Esophagus squamous epithelium (tissue), 5 donors: Measurements from ENCODE around the gene BCL2A1. TPM values are rescaled to one million over a fixed set of nuclear protein-coding genes. Genes with fewer than 3 reads are reported as not detected.
"Not testable (repeated sequence)": the region's sequence is repeated elsewhere in the genome, so short reads cannot be mapped to it uniquely, and the experiment has no call there.

Experiments used
- DNase-seq: peaks from one replicate; lab custom pipeline; 2025; lab: John Stamatoyannopoulos, UW
- H3K27ac ChIP-seq, 4 donors: fragments of 200-600 bp; sonication (generic); one replicate each; pipeline ENCODE4 v1.5.1; 2016 to 2019; ENCODE audit warnings: mild to moderate bottlenecking in 1 of 4
- H3K27me3 ChIP-seq, 4 donors: fragments of 200-600 bp; sonication (generic); 1 replicate in 3 of 4; 2 replicates in 1 of 4; pipeline versions ENCODE4 v1.5.1 to v1.6.0; 2017 to 2021; ENCODE audit warnings: antibody characterized with exemption in 1 of 4
- H3K36me3 ChIP-seq, 3 donors: fragments of 200-600 bp; sonication (generic); one replicate each; pipeline ENCODE4 v1.5.1; 2016 to 2019
- H3K4me1 ChIP-seq, 3 donors: fragments of 200-600 bp; sonication (generic); one replicate each; pipeline ENCODE4 v1.5.1; 2017 to 2019
- H3K4me3 ChIP-seq, 4 donors: fragments of 200-600 bp; sonication (generic); 1 replicate in 3 of 4; 2 replicates in 1 of 4; pipeline ENCODE4 v1.5.1; 2016 to 2019; ENCODE audit warnings: mild to moderate bottlenecking in 2 of 4, moderate library complexity in 1 of 4
- H3K9me3 ChIP-seq, 3 donors: fragments of 200-600 bp; sonication (generic); one replicate each; pipeline ENCODE4 v1.5.1; 2016 to 2019
- POLR2A ChIP-seq, 4 donors: fragments of 450-650 bp; IDR thresholded peaks; one replicate each; pipeline ENCODE4 v1.6.1; 2017; ENCODE audit warnings: antibody characterized with exemption in 4 of 4, mild to moderate bottlenecking in 4 of 4, moderate library complexity in 3 of 4
- WGBS, 2 donors: methylation state at CpG; one replicate each; pipeline ENCODE4 v1.1.5; 2018; 5-methylcytosine and 5-hydroxymethylcytosine counted together
- intact Hi-C: fragments of 100-400 bp; cut with DNase I; formaldehyde crosslinking; loops from one replicate; pipeline ENCODE4 v1.15.0; 2022
- total RNA-seq, 4 donors: library from RNA; depleted of rRNA; stranded (reverse); fragments of >200 nt; gene quantifications; one replicate each; pipeline ENCODE4 v1.1.0, GENCODE V29; 2016
- TF ChIP-seq, protein P1 (sequence below), 6 experiments: fragments of 450-650 bp in 4 of 6; fragments of 200-600 bp in 2 of 6; sonication (generic) in 2 of 6; IDR thresholded peaks; one replicate each; pipeline ENCODE4 v1.5.1; 2016 to 2019; ENCODE audit warnings: antibody characterized with exemption in 6 of 6, mild to moderate bottlenecking in 4 of 6, moderate library complexity in 4 of 6
- donor health status: DM: yes; HTN: yes; CAD: no.

Gene BCL2A1
- total RNA-seq, 4 donors from 2014 or later = 0.45 to 2.7 (median 1.2) TPM; not detected in 1

DNA sequence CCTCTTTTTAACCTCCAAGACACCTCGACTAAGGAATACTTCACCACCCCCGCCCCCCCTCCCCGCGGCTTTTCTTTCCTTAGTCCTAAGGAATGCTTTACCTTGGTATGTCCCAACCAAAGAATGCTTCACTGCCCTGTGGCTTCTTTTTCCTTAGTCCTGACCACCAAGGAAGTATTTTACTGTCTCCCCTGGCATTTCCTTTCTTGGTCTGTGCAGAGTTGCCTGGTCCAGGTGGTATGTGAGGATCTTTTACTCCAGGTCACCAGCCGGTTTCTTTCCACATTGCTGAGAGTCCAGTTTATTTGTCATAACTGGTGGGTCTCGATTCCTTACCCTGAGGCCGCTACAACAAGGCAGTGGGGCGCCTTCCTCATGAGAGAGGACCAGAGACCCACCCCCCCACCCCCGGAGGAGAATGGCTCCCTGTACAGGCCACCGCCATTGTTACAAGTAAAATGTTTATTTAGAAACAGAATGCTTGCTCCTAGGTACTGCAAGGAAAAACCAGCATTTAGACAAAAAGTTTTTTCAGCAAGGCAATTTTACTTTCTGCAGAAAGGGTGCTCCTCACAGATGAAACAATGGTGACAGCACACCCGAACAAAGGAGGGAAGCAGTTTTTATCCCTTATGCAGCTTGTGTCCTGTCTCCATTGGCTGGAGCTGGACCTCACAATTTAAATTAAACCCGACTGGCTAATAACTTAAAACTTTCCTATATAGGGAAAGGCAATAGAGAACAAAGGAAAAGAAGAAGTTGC, 51.1 kb downstream of the BCL2A1 start:
- intact Hi-C loops = no loop called here
- Histone ChIP-seq H3K27me3 (no peaks in the 10 kb centered on the region), H3K27ac (no peak overlapping the region), H3K4me3 (no peak overlapping the region), H3K9me3 (peaks cover 0 to 69% (median 68%) of the 10 kb centered on the region in 3 donors), H3K36me3 (peaks cover 0 to 35% (median 0%) of the 10 kb centered on the region in 3 donors), H3K4me1 (peaks cover 4 to 19% (median 9%) of the 10 kb centered on the region in 3 donors)
- no peak for TF ChIP-seq POLR2A (IDR thresholded peaks at IDR 0.05)
- TF ChIP-seq, protein P1, sequence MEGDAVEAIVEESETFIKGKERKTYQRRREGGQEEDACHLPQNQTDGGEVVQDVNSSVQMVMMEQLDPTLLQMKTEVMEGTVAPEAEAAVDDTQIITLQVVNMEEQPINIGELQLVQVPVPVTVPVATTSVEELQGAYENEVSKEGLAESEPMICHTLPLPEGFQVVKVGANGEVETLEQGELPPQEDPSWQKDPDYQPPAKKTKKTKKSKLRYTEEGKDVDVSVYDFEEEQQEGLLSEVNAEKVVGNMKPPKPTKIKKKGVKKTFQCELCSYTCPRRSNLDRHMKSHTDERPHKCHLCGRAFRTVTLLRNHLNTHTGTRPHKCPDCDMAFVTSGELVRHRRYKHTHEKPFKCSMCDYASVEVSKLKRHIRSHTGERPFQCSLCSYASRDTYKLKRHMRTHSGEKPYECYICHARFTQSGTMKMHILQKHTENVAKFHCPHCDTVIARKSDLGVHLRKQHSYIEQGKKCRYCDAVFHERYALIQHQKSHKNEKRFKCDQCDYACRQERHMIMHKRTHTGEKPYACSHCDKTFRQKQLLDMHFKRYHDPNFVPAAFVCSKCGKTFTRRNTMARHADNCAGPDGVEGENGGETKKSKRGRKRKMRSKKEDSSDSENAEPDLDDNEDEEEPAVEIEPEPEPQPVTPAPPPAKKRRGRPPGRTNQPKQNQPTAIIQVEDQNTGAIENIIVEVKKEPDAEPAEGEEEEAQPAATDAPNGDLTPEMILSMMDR (IDR thresholded peaks at IDR 0.05) = no peak
- DNase-seq = no peak
- 86 to 93% methylated on average over 4 to 8 of the region's 12 CpGs for WGBS, 2 donors

DNA sequence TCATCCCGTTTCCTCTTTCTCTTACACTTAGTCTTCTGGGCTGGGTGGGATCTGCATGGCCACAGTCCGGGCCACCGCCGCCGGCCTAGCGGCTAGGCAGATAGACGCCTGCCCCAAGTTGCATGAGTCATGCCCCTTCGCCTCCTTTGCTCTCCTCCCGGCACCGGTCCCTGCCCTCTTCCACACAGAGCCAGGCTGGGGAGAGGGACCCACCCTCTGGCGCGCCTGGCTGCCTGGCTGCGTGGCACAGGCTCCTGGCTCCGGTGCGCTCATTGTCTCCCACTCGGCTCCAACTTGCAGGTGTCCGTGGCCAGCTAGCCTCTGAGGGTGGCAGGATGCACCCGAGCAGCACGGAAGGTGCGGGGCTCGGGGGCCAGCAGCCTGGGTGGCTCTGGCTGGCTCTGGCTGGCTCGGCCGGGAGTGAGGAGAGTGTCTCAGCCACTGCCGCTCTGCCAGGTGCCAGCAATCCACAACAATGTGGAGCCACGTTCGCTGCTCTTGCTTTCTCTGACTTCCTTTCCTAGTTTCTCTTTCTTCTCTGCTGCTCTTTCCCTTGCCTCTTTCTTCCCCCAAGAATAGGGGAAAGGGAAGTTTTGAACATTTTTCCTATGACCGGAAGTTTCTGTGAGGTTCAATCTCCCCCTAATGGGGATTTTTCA, 51.8 kb downstream of the BCL2A1 start:
- 93 to 95% methylated on average over 13 to 16 of the region's 27 CpGs for WGBS, 2 donors
- intact Hi-C loops = no loop called here

DNA sequence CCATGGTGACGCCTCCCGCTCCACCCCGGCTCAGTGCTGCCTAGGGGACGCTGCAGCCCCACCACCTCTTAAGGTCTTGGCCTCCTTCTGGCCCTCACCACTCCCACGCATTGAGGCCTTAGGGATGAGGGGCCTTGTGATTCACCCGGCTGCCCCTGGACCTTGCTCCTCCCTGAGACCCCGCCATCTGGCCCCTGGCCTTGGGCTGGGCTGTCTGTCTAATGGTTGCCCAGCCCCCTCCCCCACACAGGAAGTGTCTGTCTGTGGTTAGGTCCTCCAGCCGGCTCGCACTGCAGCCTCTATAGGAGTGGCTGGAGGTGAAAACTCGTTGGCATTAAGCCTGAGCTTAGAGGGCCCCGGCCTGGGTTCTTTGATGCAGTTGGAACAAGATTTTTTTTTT, 52.7 kb downstream of the BCL2A1 start:
- TF ChIP-seq POLR2A (IDR thresholded peaks at IDR 0.05) = no peak
- TF ChIP-seq, protein P1 (IDR thresholded peaks at IDR 0.05) = no peak
- H3K9me3 ChIP-seq = peaks cover 0 to 82% (median 80%) of the 10 kb centered on the region in 3 donors
- no peak for DNase-seq
- no peak overlapping the region for H3K4me3 ChIP-seq
- intact Hi-C loops = no loop called here
- H3K36me3 ChIP-seq = peaks cover 0 to 35% (median 0%) of the 10 kb centered on the region in 3 donors
- peaks cover 0 to 12% (median 5%) of the 10 kb centered on the region in 3 donors for H3K4me1 ChIP-seq
- no peak overlapping the region for H3K27ac ChIP-seq
- WGBS, 2 donors = 87 to 90% methylated on average over 9 to 11 of the region's 11 CpGs
- no peaks in the 10 kb centered on the region for H3K27me3 ChIP-seq

More for the DNA sequence above, 51.8 kb downstream of the BCL2A1 start:
- no peak for DNase-seq
- no peak overlapping the region for H3K27ac ChIP-seq
- no peaks in the 10 kb centered on the region for H3K27me3 ChIP-seq
- TF ChIP-seq, protein P1 (IDR thresholded peaks at IDR 0.05) = no peak
- no peak for TF ChIP-seq POLR2A (IDR thresholded peaks at IDR 0.05)
- H3K36me3 ChIP-seq = peaks cover 0 to 35% (median 0%) of the 10 kb centered on the region in 3 donors
- peaks cover under 1 to 16% (median 6%) of the 10 kb centered on the region in 3 donors for H3K4me1 ChIP-seq
- H3K4me3 ChIP-seq = no peak overlapping the region
- peaks cover 0 to 76% (median 76%) of the 10 kb centered on the region in 3 donors for H3K9me3 ChIP-seq

DNA sequence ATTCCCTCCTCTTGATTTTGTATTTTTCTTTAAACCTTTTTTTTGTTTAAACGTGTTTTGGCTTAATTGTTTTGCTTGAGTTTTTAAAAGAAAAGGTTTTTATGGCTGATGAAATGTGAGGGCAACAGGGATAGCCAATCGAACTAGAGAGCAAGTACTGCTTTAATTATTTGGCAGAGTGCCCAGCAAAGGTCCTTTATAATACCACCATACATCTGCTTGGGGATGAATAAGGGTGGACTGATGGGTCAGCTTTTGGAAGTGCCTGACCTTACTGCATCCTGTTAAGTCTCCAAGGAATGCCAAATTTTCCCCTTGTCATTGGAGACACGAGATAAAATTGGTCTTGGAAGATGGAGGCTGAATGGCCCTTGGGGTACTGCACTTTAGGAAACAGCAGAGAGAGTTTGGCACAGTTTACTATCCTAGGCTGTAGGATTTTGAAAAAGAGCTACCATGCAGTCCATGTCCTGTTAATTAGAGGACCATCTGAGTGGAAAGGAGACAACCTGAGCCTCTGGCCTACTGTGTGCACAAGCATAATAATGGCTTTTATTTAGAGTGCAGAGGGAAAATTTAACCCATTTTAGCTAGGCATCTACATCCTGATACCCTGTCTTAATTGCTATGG, 54.4 kb downstream of the BCL2A1 start:
- Histone ChIP-seq H3K27ac (no peak overlapping the region), H3K4me3 (no peak overlapping the region), H3K36me3 (peaks cover 0 to 34% (median 0%) of the 10 kb centered on the region in 3 donors), H3K4me1 (no peaks in the 10 kb centered on the region), H3K27me3 (no peaks in the 10 kb centered on the region), H3K9me3 (peaks cover 0 to 95% (median 88%) of the 10 kb centered on the region in 3 donors)
- 65 to 78% methylated on average over 3 of the region's 3 CpGs for WGBS, 2 donors
- no peak for DNase-seq
- intact Hi-C loops = no loop called here
- TF ChIP-seq POLR2A (IDR thresholded peaks at IDR 0.05) = no peak
- TF ChIP-seq, protein P1 (IDR thresholded peaks at IDR 0.05) = no peak

DNA sequence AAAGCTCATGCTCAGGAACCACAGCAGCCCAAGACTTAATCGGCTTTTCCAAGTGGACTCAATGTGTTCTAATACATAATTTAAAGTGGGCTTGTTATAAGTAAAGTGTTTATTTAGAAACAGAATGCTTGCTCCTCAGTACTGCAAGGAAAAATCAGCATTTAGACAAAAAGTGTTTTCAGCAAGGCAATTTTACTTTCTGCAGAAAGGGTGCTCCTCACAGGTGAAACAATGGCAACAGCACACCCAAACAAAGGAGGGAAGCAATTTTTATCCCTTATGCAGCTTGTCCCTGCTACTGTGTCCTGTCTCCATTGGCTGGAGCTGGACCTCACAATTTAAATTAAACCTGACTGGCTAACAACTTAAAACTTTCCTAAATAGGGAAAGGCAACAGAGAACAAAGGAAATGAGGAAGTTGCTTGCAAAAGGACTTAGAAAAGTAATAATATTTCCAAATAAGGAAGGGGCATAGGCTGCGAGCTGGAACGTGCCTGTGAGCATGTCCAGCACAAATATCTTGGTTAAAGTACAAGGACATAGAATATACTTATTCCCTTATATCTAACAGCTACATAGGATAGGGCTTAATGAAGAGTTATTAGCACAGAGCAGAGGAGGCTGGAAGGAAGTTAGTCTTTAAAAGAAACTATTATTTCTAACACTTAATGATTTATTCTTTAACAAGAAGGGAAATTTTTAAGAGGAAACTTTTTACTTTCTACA, 55.1 kb downstream of the BCL2A1 start:
- H3K27me3 ChIP-seq, intact Hi-C loops, DNase-seq, H3K4me1 ChIP-seq, H3K27ac ChIP-seq, H3K4me3 ChIP-seq: not testable (repeated sequence)
- H3K36me3 ChIP-seq = peaks cover 0 to 27% (median 0%) of the 10 kb centered on the region in 3 donors
- peaks cover 0 to 92% (median 82%) of the 10 kb centered on the region in 3 donors for H3K9me3 ChIP-seq
- whole genome bisulfite sequencing, 2 donors = 85% methylated on average over 3 of the region's 3 CpGs
